ENCODE results near the gene FBL. TPM values are rescaled to one million over a fixed set of nuclear protein-coding genes. Genes with fewer than 3 reads are reported as not detected.

FBL gene
- total and polyA plus RNA-seq, 2 of the 8 experiments (the other 6 are each of a cell fraction or from before 2014, with no cell fraction given) = 790 to 1,361 TPM

DNA sequence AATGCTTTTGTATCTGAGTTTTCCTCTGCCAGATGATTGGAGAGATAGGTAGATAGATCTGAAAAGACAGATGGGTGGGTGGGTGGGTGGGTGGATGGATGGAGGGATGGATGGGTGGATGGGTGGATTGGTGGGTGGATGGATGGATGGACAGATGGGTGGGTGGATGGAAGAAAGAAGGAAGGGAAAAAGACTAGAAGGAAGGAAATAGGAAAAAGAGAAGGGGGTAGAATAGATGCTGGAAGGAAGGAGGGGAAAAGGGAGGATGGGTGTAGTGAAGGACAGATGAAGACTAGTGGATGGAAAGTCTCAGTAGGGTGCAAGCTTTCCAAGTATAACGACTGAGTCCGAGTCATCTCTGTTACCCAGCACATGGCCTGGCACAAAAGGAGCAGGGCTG is 19.0 kb upstream of the FBL start:
- no peak overlapping the region for H3K18ac ChIP-seq (ENCODE audit: extremely low read depth, low read length)
- no peak overlapping the region for H2BK20ac ChIP-seq (ENCODE audit: low read length)
- no peaks in the 10 kb centered on the region for H3K79me2 ChIP-seq (ENCODE audit: control insufficient read depth in 1 of 2, insufficient read depth in 2 of 2, low read length in 2 of 2)
- no peak overlapping the region for H4K8ac ChIP-seq (ENCODE audit: extremely low read depth, insufficient read depth, low read length)
- H3K4me1 ChIP-seq (replicated peaks in 1 of 4; ENCODE audit: control insufficient read depth in 3 of 4, insufficient read depth in 4 of 4, low read length in 3 of 4) = peaks cover 0 to under 1% (median 0%) of the 10 kb centered on the region in 4 experiments; a peak in 1 of 7 replicates
- H3K4me3 ChIP-seq (ENCODE audit: extremely low read depth in 1 of 4, insufficient read depth in 2 of 4, low read depth in 3 of 4, low read length in 4 of 4) = no peak overlapping the region
- H4K20me1 ChIP-seq (replicated peaks in 1 of 2; ENCODE audit: control insufficient read depth in 1 of 2, insufficient read depth in 2 of 2, low read length in 2 of 2) = no peaks in the 10 kb centered on the region
- FAIRE-seq = no peak
- H3K14ac ChIP-seq (ENCODE audit: insufficient read length) = no peak overlapping the region
- no peaks in the 10 kb centered on the region for H3K79me1 ChIP-seq (ENCODE audit: low read depth, low read length)
- no peaks in the 10 kb centered on the region for H3K27me3 ChIP-seq (replicated peaks in 1 of 4; ENCODE audit: control insufficient read depth in 3 of 4, extremely low read depth in 1 of 4, insufficient read depth in 3 of 4, low read length in 3 of 4)
- H2BK15ac ChIP-seq (ENCODE audit: low read length) = no peak overlapping the region
- no peak overlapping the region for H2BK12ac ChIP-seq (ENCODE audit: low read depth, low read length)
- ChIA-PET CTCF (ENCODE audit: partially characterized antibody) (no interaction called here), POLR2A (ENCODE audit: partially characterized antibody) (interaction anchor here (1.3 kb wide), 1 partner anchor 32 kb away, joined by 3 read pairs; the partner anchor contains the start of gene DYRK1B)
- no peak overlapping the region for H4K91ac ChIP-seq (replicated peaks; ENCODE audit: insufficient read length, low read length)
- H3K9ac ChIP-seq (replicated peaks in 1 of 4; ENCODE audit: extremely low read depth in 1 of 4, low read depth in 3 of 4, low read length in 3 of 4) = no peak overlapping the region
- H4K5ac ChIP-seq (ENCODE audit: insufficient read length, low read depth, low read length) = no peak overlapping the region
- H3K27ac ChIP-seq (ENCODE audit: low read depth, low read length) = no peak overlapping the region
- H3K4ac ChIP-seq (replicated peaks; ENCODE audit: insufficient read length, low read depth, low read length) = no peak overlapping the region
- H3K56ac ChIP-seq (replicated peaks; ENCODE audit: insufficient read length, low read depth, low read length) = no peak overlapping the region
- H3K4me2 ChIP-seq (ENCODE audit: insufficient read depth in 1 of 2, low read depth in 2 of 2, low read length in 2 of 2) = no peak overlapping the region
- DNase-seq (ENCODE audit: low read depth in 1 of 2, low spot score in 2 of 2) = no peak
- H3K9me3 ChIP-seq (ENCODE audit: insufficient read depth in 2 of 2, low read depth in 1 of 2, low read length in 1 of 2) = no peaks in the 10 kb centered on the region
- H2AK5ac ChIP-seq (ENCODE audit: low read depth, low read length) = no peak overlapping the region
- H3K23ac ChIP-seq (ENCODE audit: insufficient read length) = no peak overlapping the region
- no peaks in the 10 kb centered on the region for H3K36me3 ChIP-seq (ENCODE audit: control insufficient read depth in 2 of 4, insufficient read depth in 4 of 4, low read length in 3 of 4)
- no peak overlapping the region for H2AFZ ChIP-seq (ENCODE audit: low read length)
- H3K23me2 ChIP-seq (ENCODE audit: low read depth, low read length) = no peaks in the 10 kb centered on the region; the same call in 1 of the 2 replicates
- H2BK5ac ChIP-seq (ENCODE audit: low read depth, low read length) = no peak overlapping the region
- H2BK120ac ChIP-seq (replicated peaks; ENCODE audit: low read depth, low read length) = no peak overlapping the region
- WGBS, 2 experiments (ENCODE audit: extremely low coverage in 1 of 2, insufficient coverage in 1 of 2, insufficient read length in 1 of 2, insufficient replicate concordance in 2 of 2, low coverage in 1 of 2, low lambda C conversion rate in 2 of 2, missing lambda C conversion rate in 1 of 2) = 95% methylated on average over 2 of the region's 2 CpGs; no CpG with 5 or more reads in 1 of the 2 experiments
- TF ChIP-seq NANOG (IDR thresholded peaks at IDR 0.05; ENCODE audit: insufficient read depth, low read depth, low read length, poor library complexity, severe bottlenecking) (no peak), SIX5 (IDR thresholded peaks at IDR 0.05; ENCODE audit: low read depth, low read length) (no peak), EGR1 (IDR thresholded peaks at IDR 0.05; ENCODE audit: borderline replicate concordance, low read depth, low read length) (no peak), ASH2L (IDR thresholded peaks at IDR 0.05; ENCODE audit: low read length) (no peak), HDAC2 (IDR thresholded peaks at IDR 0.05; ENCODE audit: borderline replicate concordance in 1 of 2, low read depth in 2 of 2, low read length in 2 of 2) (no peak), POLR2AphosphoS5 (IDR thresholded peaks at IDR 0.05; ENCODE audit: low read depth, low read length) (no peak), TAF1 (IDR thresholded peaks at IDR 0.05; ENCODE audit: low read depth, low read length) (no peak), TEAD4 (IDR thresholded peaks at IDR 0.05; ENCODE audit: low read depth, low read length) (no peak), BCL11A (IDR thresholded peaks at IDR 0.05; ENCODE audit: low read depth in 2 of 2, low read length in 2 of 2) (no peak), CREB1 (IDR thresholded peaks at IDR 0.05) (no peak)
- TF ChIP-seq, protein P1, sequence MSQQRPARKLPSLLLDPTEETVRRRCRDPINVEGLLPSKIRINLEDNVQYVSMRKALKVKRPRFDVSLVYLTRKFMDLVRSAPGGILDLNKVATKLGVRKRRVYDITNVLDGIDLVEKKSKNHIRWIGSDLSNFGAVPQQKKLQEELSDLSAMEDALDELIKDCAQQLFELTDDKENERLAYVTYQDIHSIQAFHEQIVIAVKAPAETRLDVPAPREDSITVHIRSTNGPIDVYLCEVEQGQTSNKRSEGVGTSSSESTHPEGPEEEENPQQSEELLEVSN (IDR thresholded peaks at IDR 0.05) = no peak
- TF ChIP-seq, protein P2, sequence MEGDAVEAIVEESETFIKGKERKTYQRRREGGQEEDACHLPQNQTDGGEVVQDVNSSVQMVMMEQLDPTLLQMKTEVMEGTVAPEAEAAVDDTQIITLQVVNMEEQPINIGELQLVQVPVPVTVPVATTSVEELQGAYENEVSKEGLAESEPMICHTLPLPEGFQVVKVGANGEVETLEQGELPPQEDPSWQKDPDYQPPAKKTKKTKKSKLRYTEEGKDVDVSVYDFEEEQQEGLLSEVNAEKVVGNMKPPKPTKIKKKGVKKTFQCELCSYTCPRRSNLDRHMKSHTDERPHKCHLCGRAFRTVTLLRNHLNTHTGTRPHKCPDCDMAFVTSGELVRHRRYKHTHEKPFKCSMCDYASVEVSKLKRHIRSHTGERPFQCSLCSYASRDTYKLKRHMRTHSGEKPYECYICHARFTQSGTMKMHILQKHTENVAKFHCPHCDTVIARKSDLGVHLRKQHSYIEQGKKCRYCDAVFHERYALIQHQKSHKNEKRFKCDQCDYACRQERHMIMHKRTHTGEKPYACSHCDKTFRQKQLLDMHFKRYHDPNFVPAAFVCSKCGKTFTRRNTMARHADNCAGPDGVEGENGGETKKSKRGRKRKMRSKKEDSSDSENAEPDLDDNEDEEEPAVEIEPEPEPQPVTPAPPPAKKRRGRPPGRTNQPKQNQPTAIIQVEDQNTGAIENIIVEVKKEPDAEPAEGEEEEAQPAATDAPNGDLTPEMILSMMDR (IDR thresholded peaks at IDR 0.05; ENCODE audit: control extremely low read depth in 1 of 3, insufficient read depth in 1 of 3, low read depth in 1 of 3, low read length in 3 of 3) = no peak
